IMR-90 (cell line): ENCODE data around the gene SERPINA12. TPM values are rescaled to one million over a fixed set of nuclear protein-coding genes. Genes with fewer than 3 reads are reported as not detected.

Source experiments
- polyA plus RNA-seq, 3 experiments: library from polyadenylated mRNA; depleted of rRNA; stranded (reverse); fragments of >200 nt; gene quantifications; 2 replicates each; pipeline ENCODE4 v1.2.3, GENCODE V29; 2012; ENCODE audit warnings: low replicate concordance in 1 of 3
- total RNA-seq: library from RNA; depleted of rRNA; stranded (reverse); fragments of >200 nt; gene quantifications from 2 replicates; pipeline ENCODE4 v1.2.3, GENCODE V29; 2012; rRNA removed

The SERPINA12 gene
- total and polyA plus RNA-seq, 2 of the 4 experiments (the other 2 are of a cell fraction), result not detected

Other genes starting within 250 kb of the SERPINA12 start
- not detected in 2 replicates for gene SERPINA10, start 216.2 kb downstream of the SERPINA12 start, total RNA-seq
- gene SERPINA10, start 216.2 kb downstream of the SERPINA12 start, polyA plus RNA-seq (2012; rRNA removed), result not detected in 2 replicates
- not detected in 2 replicates for gene SERPINA6, start 186.1 kb downstream of the SERPINA12 start, total RNA-seq
- gene SERPINA6, start 186.1 kb downstream of the SERPINA12 start, polyA plus RNA-seq (2012; rRNA removed), result not detected in 2 replicates
- gene SERPINA2, start 142.8 kb downstream of the SERPINA12 start, total RNA-seq, result not detected in 2 replicates
- not detected in 2 replicates for gene SERPINA2, start 142.8 kb downstream of the SERPINA12 start, polyA plus RNA-seq (2012; rRNA removed)
- gene SERPINA1, start 120.9 kb downstream of the SERPINA12 start, total RNA-seq, result 0.54 and 0.56 TPM in 2 replicates
- gene SERPINA1, start 120.9 kb downstream of the SERPINA12 start, polyA plus RNA-seq (2012; rRNA removed), result 1.2 and 1.4 TPM in 2 replicates
- gene SERPINA11, start 56.7 kb downstream of the SERPINA12 start, total RNA-seq, result not detected in 2 replicates
- gene SERPINA11, start 56.7 kb downstream of the SERPINA12 start, polyA plus RNA-seq (2012; rRNA removed), result not detected in 2 replicates
- under 0.01 and 0.18 TPM in 2 replicates for gene SERPINA9, start 33.3 kb downstream of the SERPINA12 start, total RNA-seq
- 0.09 and 0.11 TPM in 2 replicates for gene SERPINA9, start 33.3 kb downstream of the SERPINA12 start, polyA plus RNA-seq (2012; rRNA removed)
- not detected in 2 replicates for gene SERPINA4, start 52.0 kb upstream of the SERPINA12 start, total RNA-seq
- gene SERPINA4, start 52.0 kb upstream of the SERPINA12 start, polyA plus RNA-seq (2012; rRNA removed), result not detected in 2 replicates
- not detected in 2 replicates for gene SERPINA5, start 72.0 kb upstream of the SERPINA12 start, total RNA-seq
- gene SERPINA5, start 72.0 kb upstream of the SERPINA12 start, polyA plus RNA-seq (2012; rRNA removed), result not detected in 2 replicates
- gene SERPINA3, start 102.9 kb upstream of the SERPINA12 start, total RNA-seq, result under 0.01 and 0.36 TPM in 2 replicates
- gene SERPINA3, start 102.9 kb upstream of the SERPINA12 start, polyA plus RNA-seq (2012; rRNA removed), result 0.33 and 0.48 TPM in 2 replicates